ENCODE measurements around the gene RBMS3.
A peak's percentile ranks its signal among the peaks of the same experiment; 100 is the strongest.

The RBMS3 gene

GRCh38 chr3:29870136-29870535 is 589.3 kb downstream of the RBMS3 start:
- FAIRE-seq (no peak), DNase-seq (ENCODE audit: insufficient read length, low spot score) (no peak)
- TF ChIP-seq, protein P1, sequence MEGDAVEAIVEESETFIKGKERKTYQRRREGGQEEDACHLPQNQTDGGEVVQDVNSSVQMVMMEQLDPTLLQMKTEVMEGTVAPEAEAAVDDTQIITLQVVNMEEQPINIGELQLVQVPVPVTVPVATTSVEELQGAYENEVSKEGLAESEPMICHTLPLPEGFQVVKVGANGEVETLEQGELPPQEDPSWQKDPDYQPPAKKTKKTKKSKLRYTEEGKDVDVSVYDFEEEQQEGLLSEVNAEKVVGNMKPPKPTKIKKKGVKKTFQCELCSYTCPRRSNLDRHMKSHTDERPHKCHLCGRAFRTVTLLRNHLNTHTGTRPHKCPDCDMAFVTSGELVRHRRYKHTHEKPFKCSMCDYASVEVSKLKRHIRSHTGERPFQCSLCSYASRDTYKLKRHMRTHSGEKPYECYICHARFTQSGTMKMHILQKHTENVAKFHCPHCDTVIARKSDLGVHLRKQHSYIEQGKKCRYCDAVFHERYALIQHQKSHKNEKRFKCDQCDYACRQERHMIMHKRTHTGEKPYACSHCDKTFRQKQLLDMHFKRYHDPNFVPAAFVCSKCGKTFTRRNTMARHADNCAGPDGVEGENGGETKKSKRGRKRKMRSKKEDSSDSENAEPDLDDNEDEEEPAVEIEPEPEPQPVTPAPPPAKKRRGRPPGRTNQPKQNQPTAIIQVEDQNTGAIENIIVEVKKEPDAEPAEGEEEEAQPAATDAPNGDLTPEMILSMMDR (IDR thresholded peaks at IDR 0.05; ENCODE audit: insufficient read depth, missing control alignments): no peak

GRCh38 chr3:29871087-29871486 is 590.2 kb downstream of the RBMS3 start:
- TF ChIP-seq, protein P1 (IDR thresholded peaks at IDR 0.05; ENCODE audit: insufficient read depth, missing control alignments): peak; percentile 9
- no peak for FAIRE-seq
- DNase-seq (ENCODE audit: insufficient read length, low spot score): no peak

GRCh38 chr3:29880809-29881208 is 599.9 kb downstream of the RBMS3 start:
- TF ChIP-seq, protein P1 (IDR thresholded peaks at IDR 0.05; ENCODE audit: insufficient read depth, missing control alignments): no peak
- FAIRE-seq: no peak
- no peak for DNase-seq (ENCODE audit: insufficient read length, low spot score)

GRCh38 chr3:29887451-29887850 is 606.6 kb downstream of the RBMS3 start:
- TF ChIP-seq, protein P1 (IDR thresholded peaks at IDR 0.05; ENCODE audit: insufficient read depth, missing control alignments): no peak
- no peak for FAIRE-seq
- no peak for DNase-seq (ENCODE audit: insufficient read length, low spot score)

DNA sequence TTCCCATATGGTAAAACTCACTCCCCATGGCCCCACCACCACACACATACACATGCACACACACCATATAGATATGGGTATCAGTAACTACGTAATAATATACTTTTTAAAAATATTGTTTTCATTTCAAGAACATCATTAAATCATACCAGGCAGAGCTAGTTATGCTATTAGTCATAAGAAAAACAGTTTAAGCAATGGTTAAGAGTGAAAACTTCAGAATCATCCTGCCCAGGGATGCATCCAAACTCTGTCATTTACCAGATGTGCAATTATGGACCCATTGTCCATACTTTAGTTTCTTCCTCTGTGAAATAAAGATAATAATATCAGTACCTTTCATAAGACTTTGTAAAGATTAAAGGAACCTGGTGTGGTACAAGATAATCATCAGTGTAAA is 608.3 kb downstream of the RBMS3 start:
- no peak for FAIRE-seq
- TF ChIP-seq, protein P1 (IDR thresholded peaks at IDR 0.05; ENCODE audit: insufficient read depth, missing control alignments): no peak
- DNase-seq (ENCODE audit: insufficient read length, low spot score): no peak

DNA sequence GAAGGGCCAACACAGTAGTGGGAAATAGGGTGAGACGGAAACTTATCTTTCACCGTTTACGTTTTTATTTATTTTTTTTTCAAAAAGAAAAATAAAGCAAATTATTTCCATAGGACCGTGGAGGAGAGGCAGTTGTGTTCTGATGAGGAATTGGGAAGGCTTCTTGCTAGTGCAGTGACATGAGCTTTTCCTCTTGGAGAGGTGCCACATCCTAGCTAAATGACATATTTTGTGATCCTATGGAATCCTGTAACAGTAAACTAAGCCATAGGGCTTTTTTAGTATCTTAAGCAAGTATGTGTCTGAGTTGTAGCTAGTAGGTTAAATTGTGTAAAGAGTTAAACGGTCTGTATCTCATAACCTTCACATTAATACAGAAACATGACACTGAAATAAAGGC is 609.9 kb downstream of the RBMS3 start:
- no peak for FAIRE-seq
- DNase-seq (ENCODE audit: insufficient read length, low spot score): no peak
- TF ChIP-seq, protein P1 (IDR thresholded peaks at IDR 0.05; ENCODE audit: insufficient read depth, missing control alignments): no peak

GRCh38 chr3:29892976-29893554 is 612.2 kb downstream of the RBMS3 start:
- TF ChIP-seq, protein P1 (IDR thresholded peaks at IDR 0.05; ENCODE audit: insufficient read depth, missing control alignments): no peak

More at GRCh38 chr3:29892976-29893554, 612.2 kb downstream of the RBMS3 start:
- no peak for FAIRE-seq
- no peak for DNase-seq (ENCODE audit: insufficient read length, low spot score)
